ENCODE results near the gene STAC3.
"Not testable (repeated sequence)": the region's sequence is repeated elsewhere in the genome, so short reads cannot be mapped to it uniquely, and the experiment has no call there.

The STAC3 gene

DNA sequence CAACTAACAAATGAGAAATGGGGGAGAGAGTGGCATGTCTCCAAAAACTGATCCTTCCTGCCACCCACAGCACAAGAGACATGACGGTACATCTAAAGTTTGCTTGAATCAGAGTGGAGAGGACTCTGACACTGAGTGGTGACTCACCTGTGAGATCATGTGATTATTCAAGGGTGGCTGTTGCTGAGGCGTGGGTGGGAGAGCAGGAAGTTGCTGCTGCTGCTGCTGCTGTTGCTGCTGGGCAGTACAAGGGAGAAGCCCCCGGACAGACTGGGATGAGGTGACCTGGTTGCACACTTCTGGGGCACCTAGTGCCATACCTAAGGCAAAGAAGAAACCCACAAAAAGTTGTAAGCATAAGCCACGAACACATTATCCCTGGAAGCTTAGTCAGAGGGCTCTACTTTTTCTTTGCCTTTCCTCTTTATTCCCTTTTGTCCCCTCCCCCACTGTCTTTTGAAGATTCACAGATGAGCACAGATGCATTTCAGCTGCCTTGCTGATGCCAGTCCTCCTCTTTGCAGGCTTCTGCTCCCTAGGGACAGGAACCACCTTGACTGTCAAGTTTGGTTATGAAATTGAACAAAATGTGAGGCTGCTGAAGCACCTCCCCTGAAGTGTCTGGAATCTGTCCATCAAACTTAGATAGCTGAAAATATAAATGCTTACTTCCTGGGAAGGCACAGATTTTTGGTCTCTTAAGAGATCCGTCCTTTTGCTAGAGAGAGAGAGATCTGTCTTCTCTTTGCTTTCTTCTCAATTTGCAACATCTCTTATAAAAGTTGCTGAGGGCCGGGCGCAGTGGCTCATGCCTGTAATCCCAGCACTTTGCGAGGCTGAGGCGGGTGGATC lies 29.4 kb upstream of the STAC3 start:
- peaks cover 31% of the 10 kb centered on the region for H3K36me3 ChIP-seq (ENCODE audit: control insufficient read depth, low read length)
- H3K27me3 ChIP-seq (ENCODE audit: control insufficient read depth, low read length) = no peaks in the 10 kb centered on the region
- peak overlapping the region; percentile 53 for H3K27ac ChIP-seq (ENCODE audit: low read depth, low read length)
- peak overlapping the region; percentile 57 for H3K4me2 ChIP-seq (ENCODE audit: low read length)
- TF ChIP-seq EZH2phosphoT487 (IDR thresholded peaks at IDR 0.05; ENCODE audit: borderline replicate concordance, low read length) = no peak
- TF ChIP-seq, protein P1, sequence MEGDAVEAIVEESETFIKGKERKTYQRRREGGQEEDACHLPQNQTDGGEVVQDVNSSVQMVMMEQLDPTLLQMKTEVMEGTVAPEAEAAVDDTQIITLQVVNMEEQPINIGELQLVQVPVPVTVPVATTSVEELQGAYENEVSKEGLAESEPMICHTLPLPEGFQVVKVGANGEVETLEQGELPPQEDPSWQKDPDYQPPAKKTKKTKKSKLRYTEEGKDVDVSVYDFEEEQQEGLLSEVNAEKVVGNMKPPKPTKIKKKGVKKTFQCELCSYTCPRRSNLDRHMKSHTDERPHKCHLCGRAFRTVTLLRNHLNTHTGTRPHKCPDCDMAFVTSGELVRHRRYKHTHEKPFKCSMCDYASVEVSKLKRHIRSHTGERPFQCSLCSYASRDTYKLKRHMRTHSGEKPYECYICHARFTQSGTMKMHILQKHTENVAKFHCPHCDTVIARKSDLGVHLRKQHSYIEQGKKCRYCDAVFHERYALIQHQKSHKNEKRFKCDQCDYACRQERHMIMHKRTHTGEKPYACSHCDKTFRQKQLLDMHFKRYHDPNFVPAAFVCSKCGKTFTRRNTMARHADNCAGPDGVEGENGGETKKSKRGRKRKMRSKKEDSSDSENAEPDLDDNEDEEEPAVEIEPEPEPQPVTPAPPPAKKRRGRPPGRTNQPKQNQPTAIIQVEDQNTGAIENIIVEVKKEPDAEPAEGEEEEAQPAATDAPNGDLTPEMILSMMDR (IDR thresholded peaks at IDR 0.05; ENCODE audit: low read depth, low read length, poor library complexity, severe bottlenecking) = no peak
- peak overlapping the region; percentile 36 for H3K4me3 ChIP-seq (ENCODE audit: low read length)
- H3K4me1 ChIP-seq (ENCODE audit: control insufficient read depth, low read length) = peaks cover 23% of the 10 kb centered on the region
- H3K9me2 ChIP-seq (replicated peaks; ENCODE audit: control insufficient read depth, low read length) = no peaks in the 10 kb centered on the region
- peaks cover 3% of the 10 kb centered on the region; the same call in 1 of the 2 replicates for H3F3A ChIP-seq (ENCODE audit: control insufficient read depth, insufficient read depth)
- no peaks in the 10 kb centered on the region for H3K79me2 ChIP-seq (ENCODE audit: control insufficient read depth, low read length)
- H3K9me3 ChIP-seq (ENCODE audit: control insufficient read depth, insufficient read depth, low read length) = no peaks in the 10 kb centered on the region
- no peaks in the 10 kb centered on the region for H4K20me1 ChIP-seq (ENCODE audit: control insufficient read depth, insufficient read depth, low read depth, low read length)

DNA sequence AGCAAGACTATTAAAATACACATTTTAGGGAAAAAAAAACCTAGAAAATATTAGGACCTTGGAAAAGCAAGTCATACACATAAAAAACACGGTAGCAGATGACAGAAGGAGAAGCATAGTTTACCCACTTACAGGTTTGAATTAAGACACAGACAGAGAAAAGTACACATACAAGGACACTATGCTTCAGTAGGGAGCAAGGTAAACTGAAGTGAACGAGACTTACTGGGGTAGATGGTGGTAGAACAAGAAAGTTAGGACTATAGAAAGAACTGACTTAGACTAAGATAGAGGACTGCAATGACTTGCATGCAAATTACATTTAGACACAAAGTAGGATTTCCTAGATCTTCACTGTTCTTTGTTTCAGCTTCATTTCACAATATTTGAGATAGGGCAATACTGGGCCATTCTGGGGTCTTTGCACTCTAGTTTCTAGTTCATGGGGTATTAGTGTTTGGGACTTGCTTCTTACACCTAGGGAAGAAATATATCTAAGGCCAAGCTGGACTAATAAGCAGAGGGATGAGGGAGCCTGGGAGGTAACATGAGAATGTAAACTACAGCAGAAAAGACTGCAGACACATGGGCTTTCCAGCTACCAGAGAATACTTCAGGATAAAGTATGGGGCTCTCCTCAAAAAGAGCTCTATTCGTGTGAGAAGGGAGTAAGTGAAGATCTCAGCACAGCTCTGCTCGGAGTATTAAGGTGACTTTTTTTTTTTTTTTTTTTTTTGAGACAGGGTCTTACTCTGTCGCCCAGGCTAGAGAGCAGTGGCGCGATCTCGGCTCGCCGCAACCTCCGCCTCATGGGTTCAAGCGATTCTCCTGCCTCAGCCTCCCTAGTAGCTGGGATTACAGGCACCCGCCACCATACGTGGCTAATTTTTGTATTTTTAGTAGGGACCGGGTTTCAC lies 27.7 kb upstream of the STAC3 start:
- no peaks in the 10 kb centered on the region for H3K9me3 ChIP-seq (ENCODE audit: control insufficient read depth, insufficient read depth, low read length)
- peaks cover 31% of the 10 kb centered on the region for H3K36me3 ChIP-seq (ENCODE audit: control insufficient read depth, low read length)
- H3K27ac ChIP-seq (ENCODE audit: low read depth, low read length) = no peak overlapping the region
- no peaks in the 10 kb centered on the region for H3K79me2 ChIP-seq (ENCODE audit: control insufficient read depth, low read length)
- H3K27me3 ChIP-seq (ENCODE audit: control insufficient read depth, low read length) = no peaks in the 10 kb centered on the region
- H4K20me1 ChIP-seq (ENCODE audit: control insufficient read depth, insufficient read depth, low read depth, low read length) = no peaks in the 10 kb centered on the region
- TF ChIP-seq, protein P1 (IDR thresholded peaks at IDR 0.05; ENCODE audit: low read depth, low read length, poor library complexity, severe bottlenecking) = no peak
- TF ChIP-seq EZH2phosphoT487 (IDR thresholded peaks at IDR 0.05; ENCODE audit: borderline replicate concordance, low read length) = no peak
- H3K9me2 ChIP-seq (replicated peaks; ENCODE audit: control insufficient read depth, low read length) = no peaks in the 10 kb centered on the region
- no peak overlapping the region for H3K4me2 ChIP-seq (ENCODE audit: low read length)
- H3K4me1 ChIP-seq (ENCODE audit: control insufficient read depth, low read length) = peaks cover 23% of the 10 kb centered on the region
- no peak overlapping the region for H3K4me3 ChIP-seq (ENCODE audit: low read length)
- H3F3A ChIP-seq (ENCODE audit: control insufficient read depth, insufficient read depth) = peaks cover 3% of the 10 kb centered on the region; the same call in 1 of the 2 replicates

DNA sequence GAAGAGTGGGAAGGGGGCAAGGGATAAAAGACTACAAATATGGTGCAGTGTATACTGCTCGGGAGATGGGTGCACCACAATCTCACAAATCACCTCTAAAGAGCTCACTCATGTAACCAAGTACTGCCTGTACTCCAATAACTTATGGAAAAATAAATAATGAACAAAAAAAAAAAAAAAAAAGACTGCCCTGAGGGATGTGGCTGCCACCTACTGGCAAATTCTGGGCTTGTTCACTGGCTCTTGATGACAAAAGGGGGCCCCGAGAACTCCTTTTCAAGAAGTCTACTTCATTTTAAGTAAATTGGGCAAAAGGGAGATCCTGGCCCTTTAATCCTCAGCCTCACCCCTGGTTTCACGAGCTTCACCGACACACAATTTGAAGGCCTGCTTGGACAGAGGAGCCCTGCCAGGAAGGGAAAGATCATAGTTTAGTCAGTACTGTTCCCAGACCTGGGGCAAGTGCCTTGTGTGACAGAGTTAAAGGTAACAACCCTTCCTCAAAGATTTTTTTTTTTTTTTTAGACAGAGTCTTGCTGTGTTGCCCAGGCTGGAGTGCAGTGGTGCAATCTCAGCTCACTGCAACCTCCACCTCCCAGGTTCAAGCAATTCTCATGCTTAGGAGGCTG lies 26.1 kb upstream of the STAC3 start:
- Histone ChIP-seq H3F3A (ENCODE audit: control insufficient read depth, insufficient read depth) (peaks cover 3% of the 10 kb centered on the region; the same call in 1 of the 2 replicates), H3K4me3 (ENCODE audit: low read length) (no peak overlapping the region), H3K27me3 (ENCODE audit: control insufficient read depth, low read length) (no peaks in the 10 kb centered on the region), H3K79me2 (ENCODE audit: control insufficient read depth, low read length) (no peaks in the 10 kb centered on the region), H4K20me1 (ENCODE audit: control insufficient read depth, insufficient read depth, low read depth, low read length) (no peaks in the 10 kb centered on the region), H3K4me2 (ENCODE audit: low read length) (no peak overlapping the region), H3K9me3 (ENCODE audit: control insufficient read depth, insufficient read depth, low read length) (no peaks in the 10 kb centered on the region), H3K27ac (ENCODE audit: low read depth, low read length) (no peak overlapping the region), H3K4me1 (ENCODE audit: control insufficient read depth, low read length) (peaks cover 23% of the 10 kb centered on the region), H3K9me2 (replicated peaks; ENCODE audit: control insufficient read depth, low read length) (no peaks in the 10 kb centered on the region), H3K36me3 (ENCODE audit: control insufficient read depth, low read length) (peaks cover 43% of the 10 kb centered on the region)
- no peak for TF ChIP-seq EZH2phosphoT487 (IDR thresholded peaks at IDR 0.05; ENCODE audit: borderline replicate concordance, low read length)
- TF ChIP-seq, protein P1 (IDR thresholded peaks at IDR 0.05; ENCODE audit: low read depth, low read length, poor library complexity, severe bottlenecking) = peak; percentile 68

DNA sequence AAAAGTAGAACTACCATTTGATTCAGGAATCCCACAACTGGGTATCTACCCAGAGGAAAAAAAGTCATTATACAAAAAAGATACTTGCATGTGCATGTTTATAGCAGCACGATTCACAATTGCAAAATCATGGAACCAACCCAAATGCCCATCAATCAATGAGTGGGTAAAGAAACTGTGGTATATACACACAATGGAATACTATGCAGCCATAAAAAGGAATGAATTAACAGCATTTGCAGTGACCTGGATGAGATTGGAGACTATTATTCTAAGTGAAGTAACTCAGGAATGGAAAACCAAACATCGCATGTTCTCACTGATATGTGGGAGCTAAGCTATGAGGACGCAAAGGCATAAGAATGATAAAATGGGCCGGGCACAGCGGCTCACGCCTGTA lies 25.2 kb upstream of the STAC3 start:
- H3K9me3 ChIP-seq (ENCODE audit: control insufficient read depth, insufficient read depth, low read length); H3K27me3 ChIP-seq (ENCODE audit: control insufficient read depth, low read length); H3K4me3 ChIP-seq (ENCODE audit: low read length); H4K20me1 ChIP-seq (ENCODE audit: control insufficient read depth, insufficient read depth, low read depth, low read length); H3F3A ChIP-seq (ENCODE audit: control insufficient read depth, insufficient read depth); H3K9me2 ChIP-seq (replicated peaks; ENCODE audit: control insufficient read depth, low read length); H3K4me2 ChIP-seq (ENCODE audit: low read length); H3K79me2 ChIP-seq (ENCODE audit: control insufficient read depth, low read length); H3K27ac ChIP-seq (ENCODE audit: low read depth, low read length): not testable (repeated sequence)
- Histone ChIP-seq H3K4me1 (ENCODE audit: control insufficient read depth, low read length) (peaks cover 21% of the 10 kb centered on the region), H3K36me3 (ENCODE audit: control insufficient read depth, low read length) (peaks cover 41% of the 10 kb centered on the region)

Measured in DOHH2 (cell line).